ENCODE measurements around the gene SCEL. TPM values are rescaled to one million over a fixed set of nuclear protein-coding genes. Genes with fewer than 3 reads are reported as not detected.

Gene SCEL
- total and polyA plus RNA-seq, 12 donors = 0.07 to 7.7 (median 0.31) TPM; not detected in 7

DNA sequence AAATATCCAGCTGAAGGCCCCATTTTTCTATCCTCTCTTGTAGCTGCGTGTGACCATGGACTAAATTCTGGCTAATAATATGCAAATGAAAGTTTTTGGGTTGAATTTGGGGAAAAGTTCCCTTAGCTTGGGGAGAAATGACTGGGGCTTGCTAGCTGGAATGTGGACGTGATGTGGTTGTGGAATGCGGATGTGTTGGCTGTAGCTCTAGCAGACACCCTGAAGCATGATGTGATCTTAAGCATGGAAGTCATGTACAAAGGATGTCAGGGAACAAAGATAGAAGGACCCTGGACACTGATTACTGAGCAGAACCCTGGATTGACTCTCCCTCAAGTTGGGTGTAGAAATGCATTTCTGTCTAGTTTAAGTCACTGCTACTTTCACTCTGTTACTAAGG, 25.4 kb upstream of the SCEL start:
- Histone ChIP-seq H3K27ac (no peak overlapping the region), H3K9me3 (replicated peaks in 1 of 3) (no peaks in the 10 kb centered on the region), H3K36me3 (replicated peaks in 1 of 2) (no peaks in the 10 kb centered on the region), H3K27me3 (no peaks in the 10 kb centered on the region), H3K4me1 (replicated peaks in 1 of 2) (no peaks in the 10 kb centered on the region), H3K4me3 (no peak overlapping the region)
- 91 to 94% (median 92%) methylated on average over 3 of the region's 3 CpGs for WGBS, 4 donors
- DNase-seq = no peak
- intact Hi-C loops (cut with DNase I) = no loop called here
- TF ChIP-seq POLR2A (IDR thresholded peaks at IDR 0.05) = no peak
- TF ChIP-seq, protein P1, sequence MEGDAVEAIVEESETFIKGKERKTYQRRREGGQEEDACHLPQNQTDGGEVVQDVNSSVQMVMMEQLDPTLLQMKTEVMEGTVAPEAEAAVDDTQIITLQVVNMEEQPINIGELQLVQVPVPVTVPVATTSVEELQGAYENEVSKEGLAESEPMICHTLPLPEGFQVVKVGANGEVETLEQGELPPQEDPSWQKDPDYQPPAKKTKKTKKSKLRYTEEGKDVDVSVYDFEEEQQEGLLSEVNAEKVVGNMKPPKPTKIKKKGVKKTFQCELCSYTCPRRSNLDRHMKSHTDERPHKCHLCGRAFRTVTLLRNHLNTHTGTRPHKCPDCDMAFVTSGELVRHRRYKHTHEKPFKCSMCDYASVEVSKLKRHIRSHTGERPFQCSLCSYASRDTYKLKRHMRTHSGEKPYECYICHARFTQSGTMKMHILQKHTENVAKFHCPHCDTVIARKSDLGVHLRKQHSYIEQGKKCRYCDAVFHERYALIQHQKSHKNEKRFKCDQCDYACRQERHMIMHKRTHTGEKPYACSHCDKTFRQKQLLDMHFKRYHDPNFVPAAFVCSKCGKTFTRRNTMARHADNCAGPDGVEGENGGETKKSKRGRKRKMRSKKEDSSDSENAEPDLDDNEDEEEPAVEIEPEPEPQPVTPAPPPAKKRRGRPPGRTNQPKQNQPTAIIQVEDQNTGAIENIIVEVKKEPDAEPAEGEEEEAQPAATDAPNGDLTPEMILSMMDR (IDR thresholded peaks at IDR 0.05) = no peak

- Histone ChIP-seq H3K27ac (no peak overlapping the region), H3K27me3 (no peaks in the 10 kb centered on the region), H3K9me3 (replicated peaks in 1 of 3) (no peaks in the 10 kb centered on the region), H3K36me3 (replicated peaks in 1 of 2) (no peaks in the 10 kb centered on the region), H3K4me1 (replicated peaks in 1 of 2) (no peaks in the 10 kb centered on the region), H3K4me3 (no peak overlapping the region)
- 47 to 69% (median 64%) methylated on average over 3 to 5 of the region's 5 CpGs for WGBS, 4 donors
- intact Hi-C loops (cut with DNase I) = no loop called here
- DNase-seq = no peak
- TF ChIP-seq, protein P1 (IDR thresholded peaks at IDR 0.05) = no peak
- no peak for TF ChIP-seq POLR2A (IDR thresholded peaks at IDR 0.05)
Measured at GRCh38 chr13:77511552-77511951, 24.0 kb upstream of the SCEL start.

DNA sequence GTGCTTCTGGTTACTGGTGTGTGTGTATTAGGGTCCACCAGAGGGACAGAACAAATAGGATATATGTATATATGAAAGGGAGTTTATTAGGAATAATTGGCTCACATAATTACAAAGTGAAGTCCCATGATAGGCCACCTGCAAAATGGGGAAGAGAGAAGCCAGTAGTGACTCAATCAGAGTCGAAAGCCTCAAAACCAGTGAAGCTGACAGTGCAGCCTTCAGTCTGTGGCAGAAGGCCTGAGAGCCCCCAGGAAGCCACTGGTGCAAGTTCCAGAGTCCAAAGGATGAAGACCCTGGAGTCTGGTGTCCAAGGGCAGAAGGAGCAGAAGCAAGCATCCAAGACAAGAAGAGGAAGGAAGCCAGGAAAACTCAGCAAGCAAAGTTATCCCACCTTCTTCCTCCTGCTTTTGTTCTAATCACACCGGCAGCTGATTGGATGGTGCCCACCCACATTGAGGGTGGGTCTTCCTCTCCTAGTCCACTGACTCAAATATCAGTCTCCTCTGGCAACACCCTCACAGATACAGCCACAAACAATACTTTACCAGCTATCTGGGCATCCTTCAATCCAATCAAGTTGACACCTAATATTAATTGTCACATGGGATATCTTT, 21.7 kb upstream of the SCEL start:
- no peaks in the 10 kb centered on the region for H3K36me3 ChIP-seq (replicated peaks in 1 of 2)
- H3K27ac ChIP-seq = no peak overlapping the region
- intact Hi-C loops (cut with DNase I) = no loop called here
- no peaks in the 10 kb centered on the region for H3K9me3 ChIP-seq (replicated peaks in 1 of 3)
- DNase-seq = no peak
- 60 to 86% (median 71%) methylated on average over 2 of the region's 2 CpGs for WGBS, 4 donors
- H3K27me3 ChIP-seq = no peaks in the 10 kb centered on the region
- H3K4me1 ChIP-seq (replicated peaks in 1 of 2) = no peaks in the 10 kb centered on the region
- TF ChIP-seq, protein P1 (IDR thresholded peaks at IDR 0.05) = no peak
- no peak for TF ChIP-seq POLR2A (IDR thresholded peaks at IDR 0.05)
- no peak overlapping the region for H3K4me3 ChIP-seq

DNA sequence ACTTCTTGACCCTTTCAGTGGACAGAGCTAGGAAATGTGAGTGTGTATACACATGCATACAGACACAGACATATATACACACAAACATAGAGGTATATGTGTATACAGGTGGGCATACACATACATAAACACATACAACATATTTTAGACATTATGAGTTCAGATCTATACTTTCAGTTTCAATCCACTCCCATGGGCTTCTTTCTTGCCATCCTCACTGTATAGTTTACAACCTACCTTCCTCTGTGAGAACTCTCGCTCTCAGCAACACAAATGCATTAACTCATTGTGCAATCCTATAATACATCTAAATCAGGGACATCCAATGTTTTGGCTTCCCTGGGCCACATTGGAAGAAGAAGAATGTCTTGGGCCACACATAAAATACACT, 21.2 kb upstream of the SCEL start:
- Histone ChIP-seq H3K4me3 (no peak overlapping the region), H3K27me3 (no peaks in the 10 kb centered on the region), H3K9me3 (replicated peaks in 1 of 3) (no peaks in the 10 kb centered on the region), H3K36me3 (replicated peaks in 1 of 2) (no peaks in the 10 kb centered on the region), H3K4me1 (replicated peaks in 1 of 2) (no peaks in the 10 kb centered on the region), H3K27ac (no peak overlapping the region)
- intact Hi-C loops (cut with DNase I) = no loop called here
- TF ChIP-seq POLR2A (IDR thresholded peaks at IDR 0.05) = no peak
- TF ChIP-seq, protein P1 (IDR thresholded peaks at IDR 0.05) = no peak
- no peak for DNase-seq
- 0 to 92% (median 33%) methylated on average over 1 of the region's 1 CpG for WGBS, 4 donors

All from adrenal gland (tissue), 12 donors.